GM12891 (cell line): ENCODE measurements around the gene CACNA1H.

Experiments
- DNase-seq: peaks from one replicate; pipeline ENCODE4 v3.0.0; 2011; ENCODE audit warnings: low spot score; ENCODE audit not compliant: insufficient read length
- FAIRE-seq: peaks from 2 replicates; lab custom pipeline; 2011; peaks lifted over from hg19 to GRCh38; lab: Jason Lieb, UNC
- PAX5 ChIP-seq: IDR thresholded peaks from 2 replicates; pipeline ENCODE4 v1.6.1; 2011; ENCODE audit warnings: low read length, moderate library complexity, mild to moderate bottlenecking; ENCODE audit not compliant: insufficient read depth, severe bottlenecking
- POLR2A ChIP-seq: IDR thresholded peaks from 2 replicates; pipeline ENCODE4 v1.6.1; 2011; ENCODE audit warnings: low read depth, low read length, control low read depth
- POLR2AphosphoS5 ChIP-seq: IDR thresholded peaks from 2 replicates; pipeline ENCODE4 v1.6.1; 2011; ENCODE audit warnings: low read depth, low read length, control low read depth
- POU2F2 ChIP-seq: IDR thresholded peaks from 2 replicates; pipeline ENCODE4 v1.6.1; 2011; ENCODE audit warnings: low read depth, mild to moderate bottlenecking, control low read depth, low read length, moderate library complexity
- SPI1 ChIP-seq: IDR thresholded peaks from 2 replicates; pipeline ENCODE4 v1.6.1; 2011; ENCODE audit warnings: low read depth, low read length, control low read depth
- TAF1 ChIP-seq: IDR thresholded peaks from 2 replicates; pipeline ENCODE4 v1.6.1; 2011; ENCODE audit warnings: low read depth, low read length, control low read depth

CACNA1H gene

DNA sequence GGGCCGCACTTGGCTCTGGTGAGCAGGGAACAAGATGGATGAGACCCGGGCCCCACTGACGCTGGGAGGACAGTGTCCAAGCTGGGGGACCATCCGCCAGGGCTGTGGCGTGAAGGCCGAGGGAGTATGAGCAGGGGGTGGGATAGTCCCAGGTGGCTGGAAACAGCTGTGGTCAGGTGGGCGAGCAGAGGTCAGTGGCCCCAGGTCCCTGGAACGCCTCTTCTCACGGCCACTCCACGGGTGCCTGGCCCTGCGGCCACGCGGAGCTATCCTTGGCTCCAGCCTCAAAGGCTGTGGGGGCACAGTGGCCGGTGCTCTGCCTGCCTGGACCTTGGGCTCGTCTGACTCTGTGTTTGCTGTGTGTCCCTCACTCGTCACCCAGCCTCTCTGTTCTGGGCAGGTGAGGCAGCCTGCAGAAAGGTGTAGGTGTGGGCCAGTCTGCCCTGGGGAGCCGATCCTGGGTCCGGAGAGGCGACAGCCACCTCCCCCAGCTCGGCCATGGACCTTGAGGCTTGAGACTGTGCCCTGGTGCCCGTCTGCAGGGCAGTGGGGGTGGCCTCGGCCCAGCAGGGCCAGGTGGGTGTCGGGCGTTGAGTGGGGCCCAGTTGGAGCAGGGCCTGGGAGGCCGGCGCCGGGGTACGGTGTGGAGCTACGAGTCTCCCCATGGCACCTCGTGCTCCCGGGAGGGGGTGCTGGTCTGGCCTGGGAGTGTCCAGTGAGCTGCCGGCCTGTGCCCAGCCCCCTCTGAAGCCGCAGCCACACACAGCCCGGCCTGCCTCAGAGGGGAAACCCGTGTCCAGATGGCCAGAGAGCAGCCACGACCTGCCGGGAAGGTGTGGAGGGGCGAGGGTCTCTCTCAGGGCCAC lies 10.0 kb downstream of the CACNA1H start:
- DNase-seq (no peak), FAIRE-seq (no peak)
- TF ChIP-seq POLR2AphosphoS5: no peak
- TF ChIP-seq PAX5: no peak
- no peak for TF ChIP-seq POLR2A

DNA sequence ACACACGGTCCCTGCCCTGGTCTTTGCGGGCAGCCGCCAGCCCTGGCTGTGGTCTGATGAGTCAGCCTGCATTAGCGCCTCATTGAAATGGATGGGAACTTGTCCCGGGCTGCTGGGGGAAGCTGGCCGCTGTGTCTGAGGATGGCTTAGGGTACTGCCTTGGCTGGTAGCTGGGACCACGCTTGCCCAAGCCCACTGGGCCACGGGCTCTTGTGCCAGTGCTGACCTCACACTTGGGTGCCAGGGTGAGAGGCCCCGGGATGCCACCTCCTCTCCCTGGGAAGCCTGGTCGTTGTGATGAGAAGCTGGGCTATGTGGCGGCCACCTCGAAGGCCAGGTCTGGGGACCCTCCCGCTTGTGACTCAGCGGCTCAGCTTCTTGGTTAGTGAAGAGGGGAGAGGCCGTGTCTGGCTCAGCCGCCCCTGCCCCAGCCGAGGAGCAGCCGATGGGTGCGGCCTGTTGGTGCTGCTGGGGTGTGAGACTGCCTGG lies 10.7 kb downstream of the CACNA1H start:
- TF ChIP-seq TAF1 (no peak), PAX5 (no peak), SPI1 (no peak), POU2F2 (no peak), POLR2A (no peak), POLR2AphosphoS5 (no peak)
- FAIRE-seq (no peak), DNase-seq (no peak)

DNA sequence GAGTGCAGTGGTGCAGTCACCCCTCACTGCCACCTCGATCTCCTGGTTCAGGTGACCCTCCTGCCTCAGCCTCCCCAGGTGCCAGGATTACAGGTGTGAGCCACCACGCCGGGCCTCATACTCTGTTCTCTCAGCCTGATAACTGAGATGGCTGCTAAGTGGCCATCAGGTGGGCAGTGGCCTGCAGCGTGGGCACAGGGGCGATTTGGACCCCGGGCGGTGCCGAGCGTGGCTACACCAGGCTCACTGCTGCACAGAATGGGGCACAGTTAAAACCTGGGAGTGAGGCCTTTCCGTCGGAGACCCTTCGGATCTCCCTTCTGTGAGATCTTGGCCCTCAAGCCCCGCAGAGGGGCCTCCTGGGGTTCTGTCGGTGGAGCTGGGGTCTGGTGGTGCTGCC lies 11.5 kb downstream of the CACNA1H start:
- FAIRE-seq (no peak), DNase-seq (no peak)
- TF ChIP-seq POLR2AphosphoS5: no peak
- TF ChIP-seq POU2F2: no peak
- TF ChIP-seq SPI1: no peak
- TF ChIP-seq PAX5: no peak
- no peak for TF ChIP-seq TAF1
- no peak for TF ChIP-seq POLR2A

DNA sequence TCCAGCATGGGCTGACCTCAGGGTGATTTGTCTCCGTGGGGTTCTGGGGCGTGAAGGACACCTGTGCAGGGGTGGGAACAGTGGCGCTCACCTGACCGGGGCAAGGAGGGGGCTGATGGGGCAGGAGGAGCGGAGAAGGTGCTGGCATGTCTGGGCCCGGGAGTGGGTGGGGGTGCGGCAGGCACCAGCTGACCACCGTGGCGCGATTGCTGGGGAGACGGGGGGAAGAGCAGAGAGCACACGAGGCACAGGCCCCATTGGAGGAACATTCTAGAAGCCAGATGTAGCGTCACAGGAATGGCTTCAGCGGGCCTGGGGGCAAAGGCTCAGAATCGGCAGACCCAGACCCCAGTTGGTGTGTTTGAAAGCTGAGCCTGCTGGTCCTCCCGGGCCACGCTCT lies 12.1 kb downstream of the CACNA1H start:
- TF ChIP-seq POLR2AphosphoS5 (no peak), TAF1 (no peak), SPI1 (no peak), POLR2A (no peak), PAX5 (no peak), POU2F2 (no peak)
- FAIRE-seq (no peak), DNase-seq (no peak)

DNA sequence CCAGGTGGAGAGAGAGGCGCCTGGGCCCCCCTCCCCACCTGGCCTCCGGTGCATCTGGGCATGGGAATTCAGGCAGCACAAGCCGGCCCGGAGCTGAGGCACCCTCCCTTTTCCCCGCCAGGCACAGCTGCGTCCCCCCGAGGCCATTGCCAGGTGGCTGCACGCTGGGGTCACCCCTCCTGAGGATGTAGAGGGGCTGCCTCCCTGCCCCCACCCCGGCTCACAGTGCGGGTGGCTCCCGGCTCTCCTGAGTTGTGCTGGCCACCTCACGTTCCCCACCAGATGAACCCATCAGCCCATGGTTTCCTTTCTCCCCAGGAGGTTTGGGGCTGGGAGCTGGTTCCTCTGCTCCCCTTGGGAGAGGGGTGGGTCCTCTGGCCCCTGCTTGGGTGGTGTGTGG lies 12.6 kb downstream of the CACNA1H start:
- DNase-seq (no peak), FAIRE-seq (no peak)
- TF ChIP-seq POU2F2 (no peak), POLR2AphosphoS5 (no peak), SPI1 (no peak), POLR2A (no peak), TAF1 (no peak)

DNA sequence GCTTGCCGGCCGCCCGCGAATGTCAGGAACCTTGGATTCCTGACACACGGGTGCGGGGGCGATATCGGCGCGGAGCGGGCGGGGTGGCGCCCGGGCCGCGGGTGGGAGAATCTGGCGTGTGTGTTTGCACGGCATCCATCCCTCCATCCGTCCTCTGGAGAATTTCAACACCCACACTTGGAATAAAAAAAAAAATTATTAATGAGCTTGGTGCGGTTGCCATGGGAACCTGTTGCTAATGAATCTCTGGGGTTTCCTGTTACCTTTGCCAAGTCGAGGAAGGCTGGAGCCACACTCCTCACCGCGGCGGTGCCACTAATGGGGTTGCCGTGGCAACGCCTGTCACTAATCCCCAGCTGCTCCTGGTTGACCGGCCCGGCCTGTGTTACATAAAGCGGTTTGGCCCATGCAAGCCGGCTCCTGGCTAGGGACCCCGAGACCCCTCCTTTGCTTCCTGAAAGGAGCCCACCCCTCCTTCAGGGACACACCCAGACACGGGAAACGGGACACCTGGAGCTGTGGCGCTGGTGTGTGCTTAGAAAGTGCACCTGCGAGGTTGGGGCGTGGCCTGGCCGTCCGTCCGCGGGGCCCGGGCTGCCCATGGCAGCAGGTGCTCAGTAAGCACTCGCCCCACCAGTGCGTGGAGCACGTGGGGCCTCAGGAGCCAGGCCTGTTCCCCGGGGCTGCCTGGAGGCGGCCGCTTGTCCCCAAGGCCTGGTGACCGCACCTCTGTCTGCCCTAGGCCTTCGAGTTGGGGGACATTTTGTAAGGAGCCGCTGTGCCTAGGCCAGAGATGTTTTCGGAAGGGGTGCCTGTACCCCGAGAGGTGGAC lies 14.6 kb downstream of the CACNA1H start:
- no peak for TF ChIP-seq TAF1
- no peak for TF ChIP-seq SPI1
- no peak for TF ChIP-seq POLR2AphosphoS5
- TF ChIP-seq PAX5: no peak
- TF ChIP-seq POLR2A: no peak
- TF ChIP-seq POU2F2: no peak
- no peak for FAIRE-seq
- DNase-seq: no peak

DNA sequence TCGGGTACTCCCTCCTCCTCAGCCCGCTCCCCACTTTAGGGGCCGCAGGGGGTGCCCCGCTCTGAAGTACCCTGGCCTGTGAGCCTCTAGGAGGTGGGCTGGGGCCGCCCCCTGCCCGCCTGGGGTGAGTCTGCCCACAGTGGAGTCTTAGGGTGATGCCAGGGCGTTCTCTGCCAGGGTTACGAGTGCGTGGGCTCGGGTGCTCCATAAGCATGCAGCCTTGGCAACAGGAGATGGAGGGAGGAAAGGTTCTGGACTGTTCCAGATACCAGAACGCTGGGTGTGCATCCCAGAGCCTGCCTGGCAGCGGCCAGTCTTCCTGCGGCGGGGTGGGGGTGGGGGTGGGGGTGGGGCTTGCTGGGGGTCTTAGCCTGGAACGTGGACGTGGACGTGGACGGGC lies 15.9 kb downstream of the CACNA1H start:
- TF ChIP-seq POLR2AphosphoS5 (no peak), POU2F2 (no peak), PAX5 (no peak), SPI1 (no peak)
- no peak for FAIRE-seq
- DNase-seq: no peak

DNA sequence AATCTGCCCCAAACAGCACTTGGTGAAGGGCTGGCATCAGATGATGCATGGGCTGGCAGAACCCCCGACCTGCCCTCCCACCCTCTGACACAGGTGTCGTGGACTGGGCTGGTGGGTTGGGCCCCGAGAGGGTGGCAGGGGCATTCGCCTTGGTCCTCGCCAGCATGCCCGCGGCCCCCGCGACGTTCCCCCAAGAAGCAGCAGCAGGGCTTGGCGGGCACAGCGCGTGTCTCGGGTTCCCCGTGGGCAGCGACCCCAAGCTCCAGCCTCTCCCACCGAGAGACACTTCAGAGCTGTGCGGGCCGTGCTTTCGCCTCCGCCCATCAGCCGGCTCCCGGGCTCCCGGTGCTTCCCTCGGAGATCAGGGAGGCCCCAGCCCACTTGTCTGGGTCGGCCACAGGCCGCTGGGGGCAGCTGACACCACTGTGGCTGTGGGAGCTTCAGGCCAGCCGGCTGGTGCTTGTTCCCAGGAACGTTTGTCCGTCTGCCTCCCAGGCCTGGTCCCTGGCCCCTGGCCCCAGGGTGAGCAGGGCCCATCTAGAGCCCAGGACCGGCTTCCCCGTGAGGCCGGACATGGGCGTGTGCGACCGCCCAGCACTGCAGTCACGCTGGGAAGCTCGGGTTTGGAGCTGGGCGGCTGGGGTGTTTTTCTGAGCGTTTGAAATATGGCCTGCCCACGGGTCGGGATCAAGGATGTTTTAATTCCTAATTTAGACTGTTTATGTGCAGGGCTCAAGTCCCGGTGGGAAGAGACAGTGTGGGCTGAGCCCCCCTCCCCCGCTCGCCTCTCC lies 16.6 kb downstream of the CACNA1H start:
- DNase-seq: no peak
- no peak for TF ChIP-seq SPI1
- TF ChIP-seq POLR2A: no peak
- TF ChIP-seq POLR2AphosphoS5: no peak
- TF ChIP-seq PAX5: no peak
- no peak for TF ChIP-seq TAF1
- TF ChIP-seq POU2F2: no peak
- no peak for FAIRE-seq

DNA sequence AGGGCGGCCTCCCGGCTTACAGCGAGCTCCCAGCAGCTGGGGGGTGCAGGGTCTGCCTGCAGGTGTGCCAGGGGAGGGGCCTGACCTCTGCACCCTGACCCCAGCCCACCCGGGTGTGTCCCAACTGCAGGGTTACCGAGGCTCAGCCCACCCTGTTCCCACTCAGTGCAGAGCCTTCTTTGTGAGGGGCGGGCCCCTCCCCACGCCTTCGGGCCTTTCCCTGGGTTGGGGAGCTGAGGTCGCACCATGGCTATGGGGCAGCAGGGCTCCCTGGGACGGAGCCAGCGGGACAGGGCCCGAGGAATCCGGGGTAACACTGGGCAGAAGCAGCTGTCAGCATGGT lies 17.1 kb downstream of the CACNA1H start:
- DNase-seq (no peak), FAIRE-seq (no peak)
- TF ChIP-seq SPI1: no peak
- TF ChIP-seq POU2F2: no peak
- no peak for TF ChIP-seq POLR2AphosphoS5

DNA sequence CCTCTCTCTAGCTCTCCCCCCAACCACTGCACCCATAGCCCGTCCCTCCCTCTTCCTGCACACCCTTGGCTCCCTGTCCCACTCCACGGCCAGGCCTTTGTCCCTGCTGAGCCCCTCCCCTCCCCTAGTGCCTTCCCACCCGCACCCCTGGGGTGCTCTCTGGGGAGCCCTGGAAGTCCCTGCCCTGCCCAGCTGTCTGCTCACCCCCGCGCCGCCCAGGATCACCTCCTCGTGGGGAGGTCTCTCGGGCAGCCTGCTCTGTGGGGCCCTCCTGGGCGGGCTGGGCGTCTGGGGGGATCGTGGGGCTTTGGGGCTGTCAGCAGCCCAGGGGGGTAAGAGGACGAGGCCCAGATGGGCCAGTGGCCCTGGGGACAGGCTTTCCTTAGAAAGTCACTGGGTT lies 18.1 kb downstream of the CACNA1H start:
- FAIRE-seq (no peak), DNase-seq (no peak)
- TF ChIP-seq POU2F2: no peak
- TF ChIP-seq POLR2A: no peak
- no peak for TF ChIP-seq PAX5
- TF ChIP-seq SPI1: no peak
- no peak for TF ChIP-seq TAF1
- no peak for TF ChIP-seq POLR2AphosphoS5
